GM12873 (cell line): ENCODE data around the gene WDR19.

Experiments used
- CTCF ChIP-seq: IDR thresholded peaks from 2 replicates; pipeline ENCODE4 v1.5.1; 2012; ENCODE audit warnings: low read depth, mild to moderate bottlenecking, moderate library complexity, low read length, control low read depth; ENCODE audit not compliant: insufficient read depth; ENCODE audit errors: missing control alignments

WDR19 gene

GRCh38 chr4:39255266-39255665 is 72.9 kb downstream of the WDR19 start:
- TF ChIP-seq CTCF, result no peak

- TF ChIP-seq CTCF, result no peak
These were observed 73.5 kb downstream of the WDR19 start for GRCh38 chr4:39255871-39256270.

GRCh38 chr4:39256436-39256835 is 74.1 kb downstream of the WDR19 start:
- no peak for TF ChIP-seq CTCF

- TF ChIP-seq CTCF, result no peak
These were observed 77.4 kb downstream of the WDR19 start for GRCh38 chr4:39259571-39260330.

GRCh38 chr4:39263895-39264294 is 81.6 kb downstream of the WDR19 start:
- TF ChIP-seq CTCF, result no peak

GRCh38 chr4:39274503-39274902 is 92.2 kb downstream of the WDR19 start:
- TF ChIP-seq CTCF, result no peak

GRCh38 chr4:39278476-39278875 is 96.1 kb downstream of the WDR19 start:
- TF ChIP-seq CTCF, result no peak
